GM18502 (cell line): ENCODE measurements around the gene UNC93A.

Experiments
- ATAC-seq: cut with Tn5 transposase; IDR thresholded peaks from one replicate; pipeline ENCODE4 v1.9.1; 2021; ENCODE audit warnings: mild to moderate bottlenecking; ENCODE audit not compliant: unreplicated experiment, poor library complexity

UNC93A gene

DNA sequence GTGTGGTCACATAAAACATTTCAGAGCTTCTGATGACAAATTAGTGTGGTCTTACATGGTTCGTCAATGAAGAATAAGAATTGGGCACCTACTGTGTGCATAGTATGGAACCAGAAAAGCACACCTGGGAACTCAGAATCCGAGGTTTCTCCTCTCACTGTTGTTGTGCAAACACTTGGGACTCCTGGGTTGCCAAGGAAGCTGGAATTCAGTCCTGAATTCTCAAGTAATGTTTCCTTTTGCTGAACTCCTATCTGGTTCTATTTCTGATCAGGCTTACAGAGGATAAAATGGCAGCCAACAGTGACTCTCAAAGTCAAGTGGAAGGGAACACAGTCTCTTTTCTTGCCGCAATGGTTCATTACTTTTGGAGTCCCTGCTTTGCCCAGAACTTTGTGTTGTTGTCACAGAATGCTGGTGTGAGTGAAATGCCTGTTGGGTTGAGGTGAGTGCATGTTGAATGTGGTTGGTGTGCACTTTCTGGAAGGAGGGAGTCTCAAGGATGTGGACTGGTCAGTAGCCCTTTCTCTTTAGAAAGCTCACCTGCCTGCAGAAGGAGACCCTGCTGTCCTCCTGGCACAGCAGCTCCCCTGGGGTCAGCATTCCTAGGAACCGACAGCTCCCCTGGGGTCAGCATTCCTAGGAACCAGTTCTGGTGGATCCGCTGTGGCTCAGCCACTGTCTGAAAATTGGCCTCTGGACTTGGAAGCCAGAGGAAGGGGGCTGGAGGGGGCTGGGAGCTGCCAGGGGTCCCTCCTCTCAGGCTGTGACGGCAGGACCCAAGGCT, 1.4 kb downstream of the UNC93A start:
- no peak for ATAC-seq

DNA sequence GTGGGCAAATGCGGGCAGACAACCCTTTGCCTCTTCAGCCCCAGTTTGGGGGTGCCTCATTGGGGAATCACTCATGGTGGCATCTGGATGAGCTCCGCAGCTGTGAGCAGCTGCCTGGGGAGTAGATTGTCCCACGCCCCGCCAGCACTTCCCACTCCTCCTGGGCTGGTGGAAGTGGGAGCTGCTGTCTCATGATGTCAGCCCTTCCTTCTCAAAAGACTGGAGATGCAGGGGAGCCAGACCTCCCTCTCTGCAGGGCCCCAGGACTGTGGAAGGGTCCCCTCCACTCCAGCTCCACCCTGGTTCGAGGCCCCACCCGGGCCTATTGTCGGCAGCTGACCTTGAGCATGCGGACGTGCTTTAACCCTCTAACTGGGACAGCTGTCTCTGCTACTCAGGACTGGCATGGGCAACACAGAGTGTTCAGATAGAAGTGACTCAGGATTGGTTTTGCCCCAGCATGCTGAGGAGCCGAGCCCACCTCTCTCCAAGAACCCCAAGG, 2.0 kb downstream of the UNC93A start:
- ATAC-seq, result no peak

DNA sequence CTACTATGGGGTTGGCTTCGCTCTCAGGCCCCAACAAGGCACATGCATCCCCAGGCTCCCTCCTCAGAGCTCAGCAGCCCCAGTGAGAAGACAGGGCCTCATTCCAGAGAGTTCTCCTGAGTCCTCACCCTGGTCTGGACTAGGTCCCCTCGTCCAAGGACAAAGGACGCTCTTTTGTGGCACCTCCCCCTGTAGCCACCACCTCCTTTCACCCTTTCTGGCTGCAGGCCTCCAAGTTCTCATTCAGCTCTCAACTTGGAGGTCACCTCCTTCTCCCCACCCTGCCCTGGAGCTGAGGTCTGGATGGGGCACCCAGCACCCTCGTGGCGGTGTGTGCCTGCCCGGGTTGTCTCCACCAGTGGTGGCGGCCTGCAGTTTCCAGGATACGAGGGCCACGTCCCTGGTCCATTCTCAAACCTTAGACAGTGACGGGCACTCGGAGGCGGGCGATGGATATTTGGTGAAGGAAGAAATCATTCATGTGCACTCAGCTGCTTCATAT, 2.5 kb downstream of the UNC93A start:
- ATAC-seq, result no peak

DNA sequence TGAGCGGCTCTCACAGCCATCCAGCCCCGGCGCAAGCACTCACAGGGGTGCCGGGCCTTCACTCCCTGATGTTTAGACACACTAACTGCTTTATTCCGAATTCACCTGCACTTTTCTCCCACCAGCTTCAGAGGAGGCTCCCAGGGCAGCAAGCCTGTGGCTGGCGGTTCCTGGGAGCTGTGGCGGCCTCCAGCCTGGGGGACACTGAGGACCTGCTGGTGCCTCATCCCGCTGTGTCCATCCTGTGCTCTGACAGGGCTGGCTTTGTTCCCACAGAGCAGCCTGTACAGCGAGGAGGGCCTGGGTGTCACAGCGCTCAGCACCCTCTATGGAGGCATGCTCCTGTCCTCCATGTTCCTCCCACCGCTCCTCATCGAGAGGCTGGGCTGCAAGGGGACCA, 3.1 kb downstream of the UNC93A start:
- ATAC-seq, result no peak

DNA sequence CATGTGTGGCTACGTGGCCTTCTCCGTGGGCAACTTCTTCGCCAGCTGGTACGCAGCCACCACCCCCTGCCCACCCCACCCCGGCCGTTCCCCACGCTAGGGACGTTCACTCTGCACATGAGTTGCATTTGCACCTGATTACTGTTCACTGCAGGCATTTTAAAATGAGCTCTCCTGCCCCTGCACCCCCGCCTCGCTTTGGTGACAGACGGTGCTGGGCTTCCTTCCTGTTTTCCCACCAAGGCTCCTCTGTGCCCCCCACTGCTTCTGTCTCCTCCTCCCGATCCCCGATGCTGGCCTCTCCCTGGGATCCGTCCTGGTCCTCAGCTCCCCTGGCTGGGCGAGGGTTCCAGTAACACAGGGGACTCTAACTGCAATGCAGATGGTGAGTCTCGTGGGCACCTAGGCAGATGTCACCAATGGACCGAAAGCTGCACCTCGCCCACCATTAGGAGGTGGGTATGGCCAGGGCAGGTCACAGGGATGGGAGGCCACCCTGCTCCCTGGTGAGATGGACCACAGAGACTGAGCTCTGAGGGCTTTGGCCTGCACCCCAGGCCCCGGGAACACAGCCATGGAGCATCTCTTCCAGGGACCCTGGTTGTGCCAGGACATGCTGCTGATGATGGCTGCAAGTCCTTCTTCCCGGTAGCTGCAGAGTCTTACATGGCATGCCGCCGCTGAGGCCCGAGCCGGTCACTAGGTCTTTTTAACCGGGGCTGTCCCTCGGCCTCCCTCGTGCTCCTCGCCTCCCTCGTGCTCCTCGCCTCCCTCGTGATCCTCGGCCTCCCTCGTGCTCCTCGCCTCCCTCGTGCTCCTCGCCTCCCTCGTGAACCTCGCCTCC, 3.8 kb downstream of the UNC93A start:
- ATAC-seq, result no peak

DNA sequence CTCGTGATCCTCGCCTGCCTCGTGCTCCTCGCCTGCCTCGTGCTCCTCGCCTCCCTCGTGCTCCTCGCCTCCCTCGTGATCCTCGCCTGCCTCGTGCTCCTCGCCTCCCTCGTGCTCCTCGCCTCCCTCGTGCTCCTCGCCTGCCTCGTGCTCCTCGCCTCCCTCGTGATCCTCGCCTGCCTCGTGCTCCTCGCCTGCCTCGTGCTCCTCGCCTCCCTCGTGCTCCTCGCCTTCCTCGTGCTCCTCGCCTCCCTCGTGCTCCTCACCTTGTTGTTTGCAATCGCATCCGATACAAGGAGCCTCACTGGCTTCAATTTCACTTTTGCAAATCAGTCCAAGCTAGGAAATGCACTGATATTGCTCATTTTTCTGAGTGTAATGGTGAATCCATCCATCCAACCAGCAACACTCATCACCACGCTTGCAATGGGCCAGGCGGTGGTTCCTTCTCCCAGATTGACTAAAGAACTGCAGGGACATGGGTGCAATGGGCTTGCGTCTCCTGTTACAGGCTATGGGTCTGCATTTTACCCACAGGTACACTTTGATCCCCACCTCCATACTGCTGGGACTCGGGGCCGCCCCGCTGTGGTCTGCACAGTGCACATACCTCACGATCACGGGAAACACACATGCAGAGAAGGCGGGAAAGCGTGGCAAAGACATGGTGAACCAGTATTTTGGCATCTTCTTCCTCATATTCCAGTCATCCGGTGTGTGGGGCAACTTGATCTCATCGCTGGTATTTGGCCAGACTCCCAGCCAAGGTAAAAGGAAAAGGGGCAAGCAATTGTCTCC, 4.6 kb downstream of the UNC93A start:
- ATAC-seq, result no peak

DNA sequence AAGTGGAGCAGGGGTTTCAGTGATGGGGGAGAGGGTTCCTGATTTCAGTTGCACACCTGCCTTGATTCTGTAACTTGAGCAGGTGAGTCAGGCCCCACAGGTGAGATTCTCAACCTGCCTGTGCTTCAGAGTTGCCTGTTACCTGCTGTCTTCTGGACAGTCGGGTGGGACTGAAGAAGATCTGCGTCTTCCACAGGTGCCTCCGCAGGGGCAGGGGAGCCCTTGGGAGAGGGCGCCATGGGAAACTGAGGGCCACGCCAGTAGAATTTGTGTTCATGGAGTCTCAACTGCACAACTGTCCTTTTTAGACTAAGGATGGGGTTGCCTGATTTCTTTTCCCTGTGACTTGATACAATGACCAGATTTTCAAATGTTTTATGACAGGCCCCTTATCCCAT, 5.2 kb downstream of the UNC93A start:
- ATAC-seq, result no peak

DNA sequence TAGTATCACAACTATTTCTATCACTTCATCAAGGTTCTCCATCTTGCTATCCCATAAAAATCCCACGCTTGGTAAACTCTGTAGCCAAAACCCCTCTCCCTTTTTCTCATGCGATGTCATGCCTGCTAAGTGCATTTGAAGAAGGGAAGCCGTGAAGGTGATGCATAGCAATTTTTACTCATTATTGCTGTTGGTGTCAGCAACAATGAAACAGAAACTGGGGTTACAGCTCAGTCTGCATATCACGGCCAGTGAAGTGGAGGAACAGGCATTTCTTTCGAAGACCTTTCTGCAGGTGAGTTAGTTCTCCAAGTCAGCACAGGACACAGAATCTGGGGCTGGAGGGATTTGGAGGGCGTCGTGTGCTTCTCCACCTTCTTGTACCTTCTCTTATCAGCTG, 5.8 kb downstream of the UNC93A start:
- no peak for ATAC-seq

DNA sequence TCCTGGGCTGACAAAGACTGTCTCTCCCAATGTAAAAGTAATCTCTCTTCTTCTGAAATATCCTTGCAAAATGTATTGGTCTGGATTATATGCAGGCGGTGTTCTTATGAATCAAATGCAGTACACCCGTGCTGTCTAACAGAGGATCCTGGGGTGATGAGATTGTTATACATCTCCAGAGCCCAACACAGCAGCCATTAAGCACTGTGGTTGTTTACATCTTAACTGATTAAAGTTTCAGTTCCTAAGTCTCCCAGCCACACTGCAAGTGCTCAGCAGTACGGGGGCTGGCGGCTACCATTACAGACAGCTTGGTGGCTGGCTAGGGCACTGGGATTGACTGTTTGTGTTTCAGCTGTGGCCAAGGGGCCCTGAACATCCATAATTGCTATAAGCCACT, 7.0 kb downstream of the UNC93A start:
- ATAC-seq, result peak; percentile 68

DNA sequence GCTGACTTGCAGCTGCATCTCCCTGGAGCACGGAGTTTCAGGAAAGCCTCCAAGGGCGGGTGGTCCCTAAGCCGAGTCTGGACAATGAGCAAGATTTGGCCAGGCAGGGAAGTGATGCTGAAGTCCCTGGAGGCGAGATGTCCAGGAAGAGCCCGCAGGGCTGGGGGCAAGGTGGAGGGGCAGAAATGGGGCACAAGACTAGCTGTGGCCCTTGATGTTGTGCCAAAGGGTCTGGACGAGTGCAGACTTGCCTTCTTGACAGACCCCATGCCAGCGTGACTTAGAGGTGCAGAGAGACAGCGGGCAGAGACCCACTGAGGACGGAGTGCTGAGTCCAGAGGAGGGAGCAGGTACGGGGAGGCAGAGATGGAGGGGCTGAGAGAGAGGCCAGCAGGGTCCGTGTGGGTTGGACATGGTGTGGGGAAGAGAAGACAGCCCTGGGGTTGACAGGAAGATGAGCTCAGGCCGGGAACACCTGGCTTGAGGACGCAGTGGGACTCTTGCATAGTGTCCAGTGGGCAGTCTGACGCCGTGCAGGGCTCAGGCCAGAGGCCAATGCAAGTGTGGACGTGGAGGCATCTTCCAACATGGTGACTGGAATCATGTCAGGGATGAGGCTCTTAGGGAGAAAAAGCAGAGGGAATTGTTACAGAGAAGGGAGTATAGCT, 8.7 kb downstream of the UNC93A start:
- no peak for ATAC-seq

DNA sequence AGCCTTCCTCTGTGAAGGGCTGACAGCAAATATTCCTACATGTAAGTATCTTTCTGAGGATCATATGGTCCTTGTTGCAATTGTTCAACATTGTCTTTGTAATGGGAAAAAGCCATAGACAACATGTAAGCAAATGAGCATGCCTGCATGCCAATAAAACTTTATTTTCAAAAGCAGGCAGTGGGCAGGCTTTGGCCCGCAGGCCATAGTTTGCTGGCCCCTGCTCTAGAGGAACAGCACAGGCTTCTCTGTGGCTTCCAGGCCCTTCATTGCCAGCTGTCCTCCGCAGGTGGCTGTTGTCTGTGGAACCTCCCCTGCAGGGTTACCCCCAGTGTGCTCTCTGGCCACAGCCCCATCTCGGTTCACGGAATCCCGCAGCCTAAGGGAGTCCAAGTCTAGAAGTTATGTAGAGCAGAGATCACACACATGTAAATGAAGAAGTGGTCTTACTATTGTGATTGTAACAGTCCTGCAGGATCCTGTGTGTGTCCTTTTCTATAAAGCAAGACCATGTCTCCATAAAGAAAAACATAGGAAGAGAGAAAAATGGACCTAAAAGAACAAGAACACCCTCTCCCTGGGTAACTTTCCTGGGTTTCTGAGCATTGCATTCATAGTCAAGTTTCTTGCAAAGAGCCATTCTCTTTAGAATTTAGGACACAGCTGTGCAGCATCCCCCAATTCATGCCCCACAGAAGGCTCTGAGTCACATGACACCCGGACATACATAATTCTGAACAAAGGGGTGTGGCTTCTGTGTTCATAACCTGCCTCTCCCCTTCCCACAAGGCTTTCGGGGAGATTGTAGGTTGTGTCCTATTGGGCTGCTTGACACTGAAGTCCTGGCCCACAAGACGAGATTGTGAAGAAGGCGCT, 10.0 kb downstream of the UNC93A start:
- no peak for ATAC-seq

DNA sequence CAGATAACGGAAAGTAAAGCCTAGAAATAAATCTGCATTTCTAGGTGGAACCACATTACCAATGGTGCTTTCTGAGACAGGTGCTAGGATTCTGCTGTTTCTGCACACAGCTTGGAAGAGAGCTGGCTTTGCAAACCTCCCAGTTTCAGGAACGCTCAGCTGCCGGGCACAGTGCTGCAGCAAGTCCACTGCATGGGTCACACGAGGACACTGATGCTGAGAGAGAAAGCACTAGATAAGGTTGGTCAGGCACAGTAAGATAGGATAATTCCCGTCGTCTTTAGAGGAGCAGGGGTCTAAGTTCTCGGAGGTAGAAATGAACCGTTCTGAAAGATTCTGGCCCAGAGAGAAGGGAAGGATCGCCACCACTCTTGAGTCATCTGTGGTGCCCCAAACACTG, 11.0 kb downstream of the UNC93A start:
- no peak for ATAC-seq

DNA sequence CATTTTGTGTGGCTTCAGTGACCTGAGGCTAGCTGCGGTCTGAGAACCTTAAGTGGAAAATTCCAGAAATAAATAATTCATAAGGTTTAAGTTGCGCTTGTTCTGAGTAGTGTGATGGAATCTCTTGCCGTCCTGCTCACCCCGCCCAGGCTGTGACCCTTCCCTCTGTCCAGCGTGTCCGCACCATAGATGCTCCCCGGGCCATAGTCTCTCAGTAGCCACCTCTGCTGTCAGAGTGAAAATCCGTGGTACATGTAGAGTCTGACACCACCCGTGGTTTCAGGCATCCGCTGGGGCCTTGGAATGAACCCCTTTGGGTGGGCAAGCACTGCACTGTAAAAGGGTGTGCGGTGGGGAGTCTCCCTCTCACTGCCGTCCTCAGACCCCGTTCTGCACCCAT, 11.7 kb downstream of the UNC93A start:
- no peak for ATAC-seq

DNA sequence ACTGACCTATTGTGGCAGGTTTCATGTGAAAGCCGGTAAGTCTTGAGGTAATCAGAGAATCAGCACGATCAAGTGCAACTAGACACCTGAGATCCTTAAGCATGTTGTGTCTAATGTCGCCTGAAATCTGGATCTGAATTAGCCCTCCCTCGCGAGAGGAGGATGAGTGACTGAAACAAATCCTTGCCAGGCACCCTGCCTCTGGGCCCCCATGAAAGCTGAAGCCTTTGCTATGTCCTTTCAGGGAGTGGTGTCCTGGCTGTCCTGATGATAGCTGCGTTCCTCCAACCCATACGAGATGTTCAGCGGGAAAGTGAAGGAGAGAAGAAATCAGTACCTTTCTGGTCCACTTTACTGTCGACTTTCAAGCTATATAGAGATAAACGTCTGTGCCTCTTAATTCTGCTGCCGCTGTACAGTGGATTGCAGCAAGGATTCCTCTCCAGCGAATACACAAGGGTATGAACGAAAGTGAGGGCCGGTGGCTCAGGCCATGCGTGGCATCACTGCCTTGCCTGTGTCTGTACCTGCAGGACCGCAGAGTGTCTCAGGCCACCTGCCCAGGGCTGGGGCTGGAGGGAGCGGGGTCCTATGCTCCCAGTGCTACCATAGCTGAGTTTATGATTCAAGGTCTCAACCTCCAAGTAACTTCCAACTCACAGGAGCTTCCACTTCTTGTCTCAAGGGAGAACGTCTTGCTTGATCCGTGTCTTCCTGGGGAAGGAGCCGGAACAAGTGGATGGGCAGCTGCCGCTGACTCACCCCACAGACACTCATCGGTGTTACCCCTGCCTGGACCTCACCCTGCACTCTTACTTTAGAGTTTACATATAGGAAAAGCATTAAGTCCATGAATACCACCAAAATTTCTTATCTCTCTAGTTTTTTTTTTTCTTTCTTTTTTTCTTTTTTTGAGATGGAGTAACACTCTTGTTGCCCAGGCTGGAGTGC, 12.8 kb downstream of the UNC93A start:
- ATAC-seq, result no peak

DNA sequence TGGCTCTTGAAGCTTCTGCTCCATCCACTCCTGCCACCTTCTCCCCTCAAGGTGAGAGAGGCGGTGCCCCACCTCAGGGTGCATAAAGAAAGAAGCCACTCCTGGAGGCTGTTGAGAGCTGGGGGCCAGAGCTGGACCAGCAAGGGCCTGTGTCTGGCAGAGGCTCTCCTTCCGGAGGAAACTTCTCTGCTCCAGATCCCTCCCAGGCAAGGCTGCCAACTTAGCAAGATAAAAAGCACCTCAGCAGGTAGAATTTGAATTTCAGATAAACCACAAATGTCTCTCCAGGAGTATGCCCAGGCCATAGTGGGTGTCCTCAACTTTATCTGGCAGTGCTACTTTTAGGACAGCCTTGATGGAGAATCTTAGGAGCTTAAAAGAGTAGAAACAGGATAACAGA, 13.8 kb downstream of the UNC93A start:
- no peak for ATAC-seq

DNA sequence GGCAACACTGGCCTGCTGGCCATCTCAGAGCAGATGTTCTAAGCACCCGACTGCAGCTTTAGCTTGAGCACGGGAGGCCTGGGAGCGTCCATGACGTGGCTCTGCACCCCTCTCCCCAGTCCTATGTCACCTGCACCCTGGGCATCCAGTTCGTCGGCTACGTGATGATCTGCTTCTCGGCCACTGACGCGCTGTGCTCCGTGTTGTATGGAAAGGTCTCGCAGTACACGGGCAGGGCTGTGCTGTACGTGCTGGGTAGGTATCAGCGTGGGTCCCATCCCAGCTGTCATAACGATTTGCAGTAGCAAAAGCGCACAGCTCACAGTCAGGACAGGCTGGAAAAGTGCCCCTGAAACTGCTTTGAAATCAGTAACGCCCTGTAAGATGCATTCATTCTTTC, 14.7 kb downstream of the UNC93A start:
- ATAC-seq, result no peak

DNA sequence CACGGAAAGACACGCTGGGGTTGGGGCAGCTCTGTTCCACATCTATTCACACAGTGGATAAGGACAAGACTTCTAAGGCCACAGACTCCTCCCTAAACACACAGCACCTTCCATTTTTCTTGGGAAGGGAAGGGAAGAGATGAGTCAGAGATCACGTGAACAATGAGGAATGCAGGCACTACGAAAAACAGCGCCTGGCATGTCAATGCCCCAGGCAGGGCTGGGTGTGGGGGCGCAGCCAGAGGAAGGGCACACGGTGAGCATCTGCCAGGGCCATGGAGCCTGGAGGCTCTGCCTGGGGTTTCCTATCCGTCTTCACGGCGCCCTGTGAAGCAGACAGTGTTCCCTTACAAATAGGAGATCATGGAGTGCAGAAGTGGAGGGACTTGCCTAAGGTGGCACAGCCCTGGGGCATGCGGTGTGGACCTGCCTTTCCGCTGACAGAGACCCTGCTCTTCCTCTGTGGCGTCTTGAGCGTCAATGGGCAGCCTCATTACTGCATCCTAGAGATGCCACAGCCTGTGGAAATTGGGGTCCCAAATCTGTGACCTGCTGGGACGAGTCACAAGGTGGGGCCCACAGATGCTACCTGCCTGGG, 15.4 kb downstream of the UNC93A start:
- ATAC-seq, result no peak
